ENCODE data around the gene GNAT3.

DNA sequence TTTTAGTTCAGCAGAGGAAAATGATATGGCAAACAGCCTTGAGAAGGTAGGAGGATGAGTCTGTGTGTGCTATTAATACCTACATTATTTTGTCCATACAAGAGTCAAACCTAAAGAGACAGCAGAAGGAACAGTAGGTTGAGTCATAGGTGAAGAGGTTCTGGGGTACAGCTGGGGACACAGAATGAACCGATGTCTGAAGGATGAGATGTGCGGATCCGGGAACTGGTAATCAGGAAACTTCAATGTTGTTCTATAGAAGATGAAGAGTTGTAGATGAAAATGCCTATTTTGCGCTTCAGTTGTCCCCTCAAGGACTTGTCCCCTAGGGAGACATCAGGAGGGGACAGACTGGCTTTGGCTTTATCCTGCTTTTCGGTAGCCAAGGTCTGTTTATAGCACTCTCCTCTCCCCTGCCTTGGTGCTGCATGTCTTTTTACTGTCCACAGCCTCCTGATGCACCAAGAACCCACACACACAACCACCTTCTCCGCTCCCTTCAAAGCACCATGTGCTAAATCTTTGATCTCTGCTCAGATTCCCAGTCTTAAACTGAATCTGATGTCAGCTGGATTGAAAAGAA, 94.6 kb downstream of the GNAT3 start:
- TF ChIP-seq POLR2AphosphoS5 (IDR thresholded peaks at IDR 0.05; ENCODE audit: low read depth): no peak
- TF ChIP-seq, protein P1, sequence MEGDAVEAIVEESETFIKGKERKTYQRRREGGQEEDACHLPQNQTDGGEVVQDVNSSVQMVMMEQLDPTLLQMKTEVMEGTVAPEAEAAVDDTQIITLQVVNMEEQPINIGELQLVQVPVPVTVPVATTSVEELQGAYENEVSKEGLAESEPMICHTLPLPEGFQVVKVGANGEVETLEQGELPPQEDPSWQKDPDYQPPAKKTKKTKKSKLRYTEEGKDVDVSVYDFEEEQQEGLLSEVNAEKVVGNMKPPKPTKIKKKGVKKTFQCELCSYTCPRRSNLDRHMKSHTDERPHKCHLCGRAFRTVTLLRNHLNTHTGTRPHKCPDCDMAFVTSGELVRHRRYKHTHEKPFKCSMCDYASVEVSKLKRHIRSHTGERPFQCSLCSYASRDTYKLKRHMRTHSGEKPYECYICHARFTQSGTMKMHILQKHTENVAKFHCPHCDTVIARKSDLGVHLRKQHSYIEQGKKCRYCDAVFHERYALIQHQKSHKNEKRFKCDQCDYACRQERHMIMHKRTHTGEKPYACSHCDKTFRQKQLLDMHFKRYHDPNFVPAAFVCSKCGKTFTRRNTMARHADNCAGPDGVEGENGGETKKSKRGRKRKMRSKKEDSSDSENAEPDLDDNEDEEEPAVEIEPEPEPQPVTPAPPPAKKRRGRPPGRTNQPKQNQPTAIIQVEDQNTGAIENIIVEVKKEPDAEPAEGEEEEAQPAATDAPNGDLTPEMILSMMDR (IDR thresholded peaks at IDR 0.05; ENCODE audit: insufficient read depth, low read length): no peak
